T-helper 1 cell (primary cell): ENCODE data around the gene TMSB10.
"Not testable (repeated sequence)": the region's sequence is repeated elsewhere in the genome, so short reads cannot be mapped to it uniquely, and the experiment has no call there.

Experiments
- DNase-seq, 5 donors: peaks; one replicate each; pipeline ENCODE4 v3.0.0-alpha.2; 2012 to 2020
- total RNA-seq, 4 donors: gene quantifications; one replicate each; lab custom pipeline; 2026; lab: John Stamatoyannopoulos, UW

TMSB10 gene
- total RNA-seq: 656 to 1,046 (median 950) reads per million in 4 donors

DNA sequence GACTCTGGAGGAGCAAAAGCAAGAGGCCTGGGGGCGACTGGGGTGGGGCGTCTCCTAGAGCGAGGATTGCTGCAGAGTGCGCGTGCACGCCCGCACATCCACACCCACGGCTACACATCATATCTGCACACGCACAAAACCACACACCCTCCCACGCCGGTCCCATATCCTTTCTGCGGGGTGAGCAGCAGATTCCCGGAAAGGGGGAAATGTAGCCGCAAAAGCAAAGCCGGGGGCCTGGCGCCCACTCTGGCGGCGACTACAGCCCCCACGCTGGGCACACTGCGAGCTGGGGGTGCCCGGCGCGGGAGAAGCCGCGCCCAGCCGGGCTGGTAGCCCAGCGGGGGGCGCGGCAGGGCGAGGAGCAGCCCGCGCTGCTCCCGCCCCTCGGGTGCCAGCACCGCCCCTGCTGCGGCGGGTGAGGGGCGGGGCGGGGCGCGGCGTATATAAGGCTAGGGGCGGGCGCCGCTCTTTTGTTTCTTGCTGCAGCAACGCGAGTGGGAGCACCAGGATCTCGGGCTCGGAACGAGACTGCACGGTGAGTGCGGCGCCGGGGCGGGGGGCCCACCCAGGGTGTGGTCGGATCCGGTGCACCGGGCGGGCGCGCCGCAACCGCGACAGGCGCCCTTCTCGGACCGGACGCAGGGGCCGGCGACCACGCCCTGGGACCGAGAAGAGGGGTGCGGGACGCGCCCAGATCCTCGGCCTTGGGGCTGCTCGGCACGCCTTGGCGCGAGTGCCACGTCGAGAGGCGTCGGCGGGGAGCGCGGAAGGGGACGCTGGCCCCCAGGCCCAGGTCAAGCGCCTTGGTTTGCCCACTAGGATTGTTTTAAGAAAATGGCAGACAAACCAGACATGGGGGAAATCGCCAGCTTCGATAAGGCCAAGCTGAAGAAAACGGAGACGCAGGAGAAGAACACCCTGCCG is at the start of gene TMSB10:
TMSB10 (plus strand) TSS at position 476 of the 927 bp plus-strand sequence.
- peak; percentile 79 to 91 (median 89) for DNase-seq

DNA sequence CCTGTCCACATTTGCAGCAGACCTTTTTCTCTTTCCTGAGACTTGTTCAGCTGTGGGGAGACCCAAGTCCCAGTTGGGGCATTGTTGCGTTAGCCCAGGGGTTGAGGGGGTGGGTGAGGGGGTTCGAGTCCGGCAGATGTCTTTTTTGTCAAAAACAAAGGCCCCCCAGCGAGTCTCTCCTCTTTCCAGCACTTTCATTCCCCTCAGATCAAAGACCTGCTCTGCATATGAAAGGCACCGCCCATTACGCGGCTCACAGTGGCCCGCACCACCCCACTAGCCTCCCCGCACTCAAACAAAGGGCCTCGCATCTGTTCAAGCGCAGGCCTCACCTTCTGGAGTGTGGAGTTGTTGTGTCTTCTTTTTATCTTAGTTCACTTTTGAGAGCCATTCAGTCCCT is 49.7 kb upstream of the TMSB10 start:
- no peak for DNase-seq

DNA sequence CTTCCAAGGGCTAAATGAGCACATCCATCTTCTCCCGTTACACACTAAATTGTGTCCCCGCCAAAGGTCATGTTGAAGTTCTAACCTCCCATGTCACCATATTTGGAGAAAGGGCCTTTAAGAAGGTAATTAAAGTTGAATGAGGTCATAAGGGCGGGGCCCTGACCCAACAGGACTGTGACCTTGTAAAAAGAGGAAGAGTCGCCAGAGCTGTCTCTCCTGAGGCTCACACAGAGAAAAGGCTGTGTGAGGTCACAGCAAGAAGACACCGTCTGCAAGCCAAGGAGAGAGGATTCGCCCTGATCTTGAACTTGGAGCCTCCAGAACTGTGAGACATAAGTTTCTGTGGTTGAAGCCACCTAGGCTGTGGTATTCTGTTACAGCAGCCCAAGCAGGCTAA is 48.7 kb upstream of the TMSB10 start:
- peak in 1 of 5 donors; percentile 67 for DNase-seq

DNA sequence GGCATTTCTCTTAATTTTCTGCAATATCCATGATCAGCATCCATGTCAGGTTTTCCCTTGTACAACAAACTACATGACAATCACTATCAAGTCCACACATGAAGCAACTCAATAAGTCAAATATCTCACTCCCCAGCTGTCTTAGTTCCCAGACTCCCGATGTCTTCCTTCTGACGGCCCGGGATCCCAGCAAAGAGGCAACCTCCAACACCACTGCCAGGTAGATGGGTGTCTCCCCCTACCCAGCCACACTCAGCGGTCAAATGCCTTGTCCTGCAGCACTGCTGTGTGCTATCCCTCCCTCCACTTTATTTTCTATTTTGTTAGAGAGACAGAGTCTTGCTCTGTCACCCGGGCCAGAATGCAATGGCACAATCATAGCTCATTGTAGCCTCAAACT is 47.9 kb upstream of the TMSB10 start:
- no peak for DNase-seq

DNA sequence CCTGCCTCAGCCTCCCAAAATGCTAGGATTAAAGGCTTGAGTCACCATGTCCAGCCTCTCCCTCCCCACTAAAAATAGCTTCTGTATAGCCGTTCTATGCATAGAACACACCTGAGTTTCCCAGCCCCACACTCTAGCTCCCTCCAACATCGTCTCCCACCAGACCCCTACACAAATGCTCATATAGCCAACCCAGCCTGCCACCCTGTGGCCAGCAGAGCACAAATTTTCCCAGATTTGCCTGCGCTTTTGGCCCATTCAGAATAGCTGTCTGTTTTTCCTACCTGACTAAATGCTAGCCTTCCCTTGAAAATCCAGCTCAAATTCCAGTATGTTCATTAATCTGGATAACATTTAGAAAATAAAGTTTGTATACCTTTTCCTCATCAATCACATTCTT is 47.3 kb upstream of the TMSB10 start:
- DNase-seq: no peak

DNA sequence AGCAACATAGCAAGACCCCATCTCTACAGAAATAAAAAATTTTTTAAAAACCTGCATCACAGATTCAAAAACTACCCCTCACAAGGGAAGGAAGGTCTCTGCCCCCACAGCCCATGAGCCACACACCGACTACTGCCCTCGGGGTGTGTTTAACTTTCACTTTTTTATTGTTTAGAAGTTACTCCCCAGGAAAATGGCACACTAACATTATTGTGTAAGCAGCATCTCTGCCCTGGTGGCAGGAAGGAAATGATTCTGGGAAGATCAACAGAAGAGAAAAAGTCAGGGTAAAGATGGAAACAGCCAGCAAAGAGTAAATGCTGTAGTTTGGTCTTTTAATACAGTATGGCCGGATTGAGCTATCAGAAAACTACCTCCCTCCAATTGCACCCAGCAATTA is 46.5 kb upstream of the TMSB10 start:
- DNase-seq: no peak

DNA sequence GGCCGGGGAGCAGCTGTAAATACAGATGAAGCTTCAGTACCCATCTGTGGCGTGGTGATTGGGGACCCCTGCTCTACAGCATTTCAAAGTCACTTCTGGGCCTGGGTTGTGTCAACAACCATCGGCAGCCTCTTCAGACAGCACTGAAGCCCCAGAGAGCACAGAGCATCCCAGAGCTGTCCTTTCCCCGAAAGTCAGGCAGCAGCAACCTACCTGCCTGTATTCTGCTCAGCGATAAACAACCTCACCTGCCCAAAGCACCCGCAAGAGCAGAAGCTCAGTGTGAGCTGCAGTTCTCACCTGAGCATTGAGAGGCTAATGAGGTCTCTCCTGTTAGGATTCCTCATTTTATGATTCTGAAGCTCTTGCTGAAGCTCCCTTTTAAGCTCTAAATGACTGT is 43.9 kb upstream of the TMSB10 start:
- no peak for DNase-seq

DNA sequence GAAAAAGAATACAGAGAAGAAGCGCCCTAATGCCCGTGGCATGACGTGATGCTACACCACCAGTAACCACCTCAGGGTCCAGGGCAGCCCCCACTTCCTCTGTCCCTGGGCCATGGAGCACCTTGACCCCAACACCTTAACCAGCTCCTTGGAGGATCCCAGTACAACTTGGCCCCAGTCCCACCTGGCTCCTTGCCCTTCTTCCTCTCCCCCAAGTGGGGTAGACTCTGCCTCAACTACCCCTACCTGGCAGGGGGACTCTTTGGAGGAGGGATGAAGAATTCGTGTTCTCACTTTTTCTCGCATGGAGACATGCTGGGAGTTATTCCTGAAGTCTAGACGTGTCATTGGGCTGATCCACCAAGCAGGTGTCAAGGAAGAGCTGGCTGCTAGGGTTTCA is 43.5 kb upstream of the TMSB10 start:
- no peak for DNase-seq

DNA sequence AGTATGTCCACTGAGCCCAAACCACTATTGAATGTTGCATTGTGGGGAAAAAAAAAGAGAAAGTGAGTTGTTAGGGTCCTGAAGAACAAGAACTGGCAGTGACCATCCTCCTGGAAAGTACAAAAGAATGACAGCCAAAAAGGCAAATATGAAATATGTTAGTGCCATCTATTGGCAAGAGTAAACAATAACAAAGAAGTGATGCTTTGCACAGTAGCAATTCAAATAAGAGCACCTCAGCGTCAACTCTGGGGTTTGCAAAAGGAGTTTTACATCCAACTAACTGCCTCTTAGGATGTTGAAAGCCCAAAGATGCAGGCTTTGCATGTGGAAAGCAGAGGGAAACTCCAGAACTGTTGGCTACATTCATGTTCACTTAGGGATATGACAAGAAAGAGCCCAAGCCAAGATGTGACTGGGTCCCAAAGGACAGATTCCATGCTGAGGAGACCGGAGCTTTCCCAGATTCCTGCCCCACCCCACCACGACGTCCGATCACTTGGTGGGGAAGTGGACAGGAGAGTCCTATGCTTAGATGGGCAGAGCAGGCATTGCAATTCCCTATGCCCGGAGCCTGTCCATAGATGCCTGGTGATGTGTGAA is 40.2 kb upstream of the TMSB10 start:
- DNase-seq: peak in 1 of 5 donors; percentile 62

DNA sequence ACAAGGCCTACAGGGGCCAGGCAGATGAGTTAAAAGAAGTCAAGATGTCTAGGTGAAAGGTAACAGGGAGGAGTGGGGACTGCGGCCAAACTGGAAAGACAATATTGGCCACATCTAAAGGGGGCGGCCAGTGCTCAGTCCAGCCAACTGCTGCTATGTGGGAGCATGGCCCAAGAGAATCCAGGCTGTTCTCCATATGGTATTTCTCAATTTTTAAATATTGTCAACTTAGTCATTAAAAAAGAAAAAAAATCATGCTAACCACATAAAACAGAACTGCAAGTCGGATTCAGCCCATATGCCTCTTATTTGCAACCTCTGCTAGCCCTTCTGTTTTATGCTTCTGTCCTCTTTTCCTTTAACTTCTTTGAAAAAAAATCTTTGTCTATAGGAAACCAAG is 39.3 kb upstream of the TMSB10 start:
- no peak for DNase-seq

DNA sequence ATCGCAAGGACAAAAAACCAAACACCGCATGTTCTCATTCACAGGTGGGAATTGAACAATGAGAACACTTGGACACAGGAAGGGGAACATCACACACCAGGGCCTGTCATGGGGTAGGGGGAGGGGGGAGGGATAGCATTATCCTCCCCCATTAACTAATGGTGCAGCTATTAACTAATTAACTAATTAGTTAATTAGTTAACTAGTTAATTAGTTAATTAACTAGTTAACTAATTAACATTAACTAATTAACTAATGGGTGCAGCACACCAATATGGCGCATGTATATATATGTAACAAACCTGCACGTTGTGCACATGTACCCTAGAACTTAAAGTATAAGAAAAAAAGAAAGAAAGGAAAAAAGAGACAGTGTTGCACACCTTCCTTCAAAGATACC is 37.1 kb upstream of the TMSB10 start:
- not testable (repeated sequence) for DNase-seq

DNA sequence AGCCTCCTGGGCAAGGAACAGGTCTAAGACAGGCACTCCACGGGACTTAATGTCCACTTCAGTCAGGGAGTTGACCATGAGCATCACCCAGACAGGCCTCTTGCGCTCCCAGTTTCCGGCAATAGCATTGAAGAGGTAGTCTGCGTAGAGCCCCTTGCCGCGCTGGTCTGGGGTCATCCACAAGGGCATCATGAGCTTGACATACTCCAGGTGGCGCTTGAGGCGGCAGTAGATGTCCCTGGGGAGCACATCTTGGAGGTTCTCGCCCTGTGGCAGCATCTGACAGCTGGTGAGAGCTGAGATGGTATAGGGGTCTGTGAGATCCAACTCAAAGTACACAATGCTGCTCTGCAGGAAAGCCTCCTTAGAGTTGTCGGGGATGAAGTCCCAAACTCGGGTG is 35.1 kb upstream of the TMSB10 start:
- no peak for DNase-seq

DNA sequence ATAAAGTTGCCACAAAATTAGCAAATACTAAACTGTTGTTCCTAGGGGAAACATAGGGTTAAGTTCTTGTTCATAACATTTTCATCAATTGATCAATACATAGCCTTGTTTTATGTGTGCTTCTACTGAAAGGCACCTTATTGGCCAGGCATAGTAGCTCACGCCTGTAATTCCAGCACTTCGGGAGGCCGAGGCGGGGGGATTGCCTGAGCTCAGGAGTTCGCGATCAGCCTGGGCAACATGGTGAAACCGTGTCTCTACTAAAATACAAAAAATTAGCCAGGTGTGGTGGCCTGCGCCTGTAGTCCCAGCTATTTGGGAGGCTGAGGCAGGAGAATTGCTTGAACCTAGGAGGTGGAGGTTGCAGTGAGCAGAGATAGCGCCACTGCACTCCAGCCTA is 32.8 kb upstream of the TMSB10 start:
- DNase-seq: not testable (repeated sequence)

DNA sequence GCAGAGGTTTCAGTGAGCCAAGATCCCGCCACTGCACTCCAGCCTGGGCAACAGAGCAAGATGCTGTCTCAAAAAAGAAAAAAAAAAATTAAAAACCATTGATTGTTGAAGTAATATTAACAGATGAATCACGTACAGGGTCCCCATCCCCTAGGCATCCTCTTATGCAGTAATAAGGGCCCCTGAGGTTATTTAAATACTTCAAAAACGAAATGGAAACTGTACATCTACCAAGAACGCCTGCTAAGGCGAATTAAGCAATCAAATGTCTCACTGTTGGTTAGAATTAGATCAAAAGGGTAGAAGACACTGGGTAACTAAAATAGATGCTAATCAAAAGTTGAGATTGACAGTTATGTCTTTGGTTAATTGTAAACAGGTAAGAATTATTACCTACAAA is 32.1 kb upstream of the TMSB10 start:
- no peak for DNase-seq

DNA sequence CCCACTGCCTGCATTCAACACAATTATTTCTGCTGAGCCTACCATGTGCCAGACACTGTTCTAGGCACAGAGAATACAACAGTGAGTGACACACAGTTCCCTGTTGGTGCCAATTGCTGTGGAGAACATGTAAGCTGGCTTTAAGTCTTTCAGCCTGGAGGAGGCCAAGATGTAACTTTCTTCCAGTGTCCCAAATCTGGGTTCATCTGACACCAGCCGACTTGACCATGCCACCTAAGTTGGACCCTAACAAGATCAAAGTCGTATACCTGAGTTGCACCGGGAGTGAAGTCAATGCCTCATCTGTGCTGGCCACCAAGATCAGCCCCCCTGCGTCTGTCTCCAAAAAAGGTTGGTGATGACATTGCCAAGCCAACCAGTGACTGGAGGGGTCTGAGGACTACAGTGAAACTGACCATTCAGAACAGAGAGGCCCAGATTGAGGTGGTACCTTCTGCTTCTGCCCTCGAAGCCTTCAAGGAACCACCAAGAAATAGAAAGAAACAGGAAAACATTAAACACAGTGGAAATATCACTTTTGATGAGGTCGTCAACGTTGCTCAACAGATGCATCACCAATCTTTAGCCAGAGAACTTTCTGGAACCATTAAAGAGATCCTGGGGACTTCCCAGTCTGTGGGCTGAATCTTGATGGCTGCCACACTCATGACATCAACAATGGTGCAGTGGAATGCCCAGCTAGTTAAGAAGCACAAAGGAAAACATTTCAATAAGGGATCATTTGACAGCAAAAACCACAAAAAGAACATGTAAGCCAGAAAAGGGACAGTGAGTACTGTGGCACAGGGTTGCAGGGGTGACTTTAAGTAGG is 30.9 kb upstream of the TMSB10 start:
- no peak for DNase-seq

DNA sequence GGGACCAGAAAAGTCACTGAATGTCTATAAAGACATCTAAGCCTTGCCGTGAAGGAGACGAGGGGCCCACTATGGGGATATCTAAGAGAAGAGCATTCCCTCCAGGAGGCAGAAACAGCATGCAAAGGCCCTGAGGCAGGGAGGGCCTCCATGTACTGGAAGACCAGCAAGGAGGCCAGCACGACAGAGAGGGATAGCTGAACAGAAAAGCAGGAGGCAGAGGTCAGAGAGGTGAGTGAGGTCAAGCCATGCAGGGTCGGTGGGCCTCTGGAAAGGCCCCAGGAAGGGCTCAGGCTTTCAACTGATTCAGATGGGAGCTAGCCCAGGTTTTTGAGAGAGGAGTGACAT is 30.3 kb upstream of the TMSB10 start:
- no peak for DNase-seq

DNA sequence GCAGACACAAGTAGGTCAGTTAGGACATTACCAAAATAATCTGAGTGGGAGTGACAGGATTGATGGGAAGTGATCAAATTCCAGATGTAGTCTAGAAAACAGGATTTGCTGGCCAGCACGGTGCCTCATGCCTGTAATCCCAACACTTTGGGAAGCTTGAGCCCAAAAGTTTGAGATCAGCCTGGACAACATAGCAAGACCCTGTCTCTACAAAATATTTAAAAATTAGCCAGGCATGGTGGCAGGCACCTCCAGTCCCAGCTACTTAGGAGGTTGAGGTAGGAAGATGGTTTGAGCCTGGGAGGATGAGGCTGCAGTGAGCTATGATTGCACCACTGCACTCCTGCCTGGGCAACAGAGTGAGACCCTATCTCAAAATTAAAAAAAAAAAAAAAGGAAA is 29.8 kb upstream of the TMSB10 start:
- DNase-seq: not testable (repeated sequence)

DNA sequence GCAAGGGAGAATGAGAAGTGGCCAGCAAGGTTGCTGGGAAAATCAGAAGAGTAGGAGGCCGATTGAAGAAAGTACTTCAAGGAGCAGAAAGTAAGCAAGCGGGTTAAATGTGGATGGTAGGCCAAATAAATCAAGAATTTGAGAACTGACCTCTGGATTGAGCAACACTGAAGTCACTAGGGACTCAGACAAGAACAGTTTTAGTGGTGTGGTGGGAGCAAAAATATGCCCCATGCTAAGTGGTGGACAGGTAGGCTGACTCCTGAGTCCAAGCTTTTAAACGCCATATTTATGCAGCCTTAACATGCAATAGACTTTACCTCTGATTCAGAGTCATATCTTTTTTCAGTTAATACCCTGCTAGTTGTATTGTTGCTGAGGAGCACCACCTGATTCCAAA is 29.1 kb upstream of the TMSB10 start:
- DNase-seq: no peak

DNA sequence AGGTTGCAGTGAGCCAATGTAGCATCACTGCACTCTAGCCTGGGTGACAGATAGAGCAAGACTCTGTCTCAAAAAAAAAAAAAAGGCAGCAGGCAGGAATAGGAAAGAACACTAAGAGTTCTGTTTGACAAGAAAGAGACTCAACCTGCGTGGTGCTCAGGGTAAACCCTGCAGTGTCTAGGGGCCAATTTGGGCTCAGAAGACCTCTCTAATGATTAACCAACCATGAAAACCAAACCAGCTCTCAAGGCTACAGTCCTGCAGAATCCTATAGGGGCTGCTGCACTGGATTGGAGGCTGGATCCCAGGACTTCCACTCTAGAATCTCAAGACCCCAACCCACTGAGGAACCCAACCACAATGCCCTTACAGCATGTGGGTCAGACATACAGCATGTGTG is 27.0 kb upstream of the TMSB10 start:
- DNase-seq: no peak

DNA sequence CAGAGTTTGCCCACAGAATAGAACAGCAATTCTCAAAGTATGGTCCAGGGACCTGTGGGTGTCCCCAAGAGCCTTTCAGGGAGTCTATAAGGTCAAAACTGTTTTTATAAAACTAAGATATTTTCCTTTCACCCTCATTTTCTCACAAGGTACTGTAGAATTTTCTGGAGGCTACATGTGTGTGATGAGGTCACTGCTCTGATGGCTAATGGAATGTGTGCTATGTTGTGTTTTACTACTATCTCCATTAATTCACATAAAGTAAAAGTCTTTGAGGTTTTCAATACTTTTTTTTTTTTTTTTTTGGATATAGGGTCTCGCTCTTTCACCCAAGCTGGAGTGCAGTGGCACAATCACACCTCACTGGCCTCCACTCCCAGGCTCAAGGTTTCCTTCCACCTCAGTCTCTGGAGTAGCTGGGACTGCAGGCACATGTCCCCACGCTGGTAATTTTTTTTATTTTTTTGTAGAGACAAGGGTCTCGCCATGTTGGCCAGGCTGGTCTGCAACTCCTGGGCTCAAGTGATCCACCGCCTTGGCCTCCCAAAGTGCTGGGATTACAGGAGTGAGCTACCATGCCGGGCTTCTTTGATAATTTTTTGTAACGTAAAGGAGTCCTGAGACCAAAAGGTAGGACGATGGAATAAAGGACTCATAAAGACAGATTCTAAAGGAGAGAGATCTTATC is 26.4 kb upstream of the TMSB10 start:
- no peak for DNase-seq

DNA sequence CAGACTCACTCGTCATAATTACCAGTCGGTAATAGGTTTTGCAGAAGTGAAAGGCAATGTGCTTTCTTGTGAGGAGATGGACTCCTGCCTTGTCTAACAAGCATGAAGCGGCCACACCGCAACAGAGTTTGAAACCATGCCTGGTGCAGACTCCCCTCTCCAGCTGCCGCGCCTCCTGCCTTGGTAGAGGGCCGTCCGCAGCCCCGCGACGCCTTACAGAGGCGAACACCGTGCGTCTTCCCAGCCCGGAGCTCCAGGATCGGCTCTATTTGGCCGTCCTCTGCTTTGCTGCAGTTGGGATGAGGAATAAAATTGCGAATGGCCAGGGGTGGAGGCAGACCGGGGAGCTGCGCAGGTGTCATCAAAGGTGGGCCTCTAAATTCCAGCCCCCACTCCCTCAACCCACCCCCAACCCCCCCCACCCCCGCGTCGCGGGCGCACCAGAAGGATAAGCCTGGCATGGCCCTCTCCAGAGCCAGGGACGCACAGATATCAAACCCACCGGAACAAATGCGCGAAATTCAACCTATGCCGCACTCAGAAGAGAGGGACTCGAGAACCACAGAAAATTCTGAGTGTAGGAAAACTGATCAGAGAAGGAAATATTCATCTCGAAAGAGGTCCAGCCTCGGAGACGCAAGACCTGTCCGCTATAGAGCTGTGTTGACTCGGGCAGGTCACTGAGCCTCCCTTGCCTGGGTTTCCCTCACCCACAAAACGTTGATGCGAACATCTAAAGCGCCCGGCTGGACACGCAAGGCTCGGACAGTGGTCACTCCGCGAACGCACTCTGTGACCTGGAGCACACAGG is 25.7 kb upstream of the TMSB10 start:
- no peak for DNase-seq

DNA sequence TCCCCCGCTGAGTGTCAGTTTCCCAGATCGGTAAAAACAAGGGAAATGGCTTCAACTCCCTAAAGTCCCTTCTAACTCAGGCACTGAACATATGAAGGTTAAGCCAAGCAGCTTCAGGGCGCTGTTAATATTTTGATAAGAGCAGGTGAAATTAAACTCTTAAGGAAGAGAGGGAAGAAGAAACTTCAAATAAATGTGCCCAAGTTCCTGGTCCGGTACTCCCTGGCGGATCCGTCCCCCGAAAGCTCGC is 25.1 kb upstream of the TMSB10 start:
- no peak for DNase-seq
